SJSA1 (cell line): ENCODE results near the gene BPIFA3. TPM values are rescaled to one million over a fixed set of nuclear protein-coding genes. Genes with fewer than 3 reads are reported as not detected.
"Not testable (repeated sequence)": the region's sequence is repeated elsewhere in the genome, so short reads cannot be mapped to it uniquely, and the experiment has no call there.

Experiments
- DNase-seq, 2 experiments: peaks; one replicate each; pipeline ENCODE4 v3.0.0-alpha.2; 2015 to 2020; ENCODE audit warnings: low spot score in 2 of 2, low read depth in 1 of 2
- H3K27ac ChIP-seq: fragments of 250-450 bp; sonication (Bioruptor Pico); 2 replicates; pipeline ENCODE4 v1.5.1; 2020; ENCODE audit warnings: mild to moderate bottlenecking, moderate library complexity
- H3K27me3 ChIP-seq: fragments of 250-450 bp; sonication (Bioruptor Pico); replicated peaks from 2 replicates; pipeline ENCODE4 v1.5.1; 2020; ENCODE audit warnings: mild to moderate bottlenecking, moderate library complexity
- H3K36me3 ChIP-seq: fragments of 250-450 bp; sonication (Bioruptor Pico); 2 replicates; pipeline ENCODE4 v1.5.1; 2020; ENCODE audit warnings: mild to moderate bottlenecking
- H3K4me1 ChIP-seq: fragments of 250-450 bp; sonication (Bioruptor Pico); replicated peaks from 2 replicates; pipeline ENCODE4 v1.6.1; 2021; ENCODE audit warnings: mild to moderate bottlenecking
- H3K4me3 ChIP-seq: fragments of 250-450 bp; sonication (Bioruptor Pico); 2 replicates; pipeline ENCODE4 v1.5.1; 2020; ENCODE audit warnings: mild to moderate bottlenecking
- H3K9me3 ChIP-seq: fragments of 250-450 bp; sonication (Bioruptor Pico); replicated peaks from 2 replicates; pipeline ENCODE4 v1.5.1; 2020; ENCODE audit warnings: mild to moderate bottlenecking
- total RNA-seq: library from RNA; depleted of rRNA; stranded (reverse); fragments of >200 nt; shearing (Covaris generic); gene quantifications from 2 replicates; pipeline ENCODE4 v1.2.3, GENCODE V29; 2014; rRNA removed

BPIFA3 gene
- not detected in 2 replicates for total RNA-seq

DNA sequence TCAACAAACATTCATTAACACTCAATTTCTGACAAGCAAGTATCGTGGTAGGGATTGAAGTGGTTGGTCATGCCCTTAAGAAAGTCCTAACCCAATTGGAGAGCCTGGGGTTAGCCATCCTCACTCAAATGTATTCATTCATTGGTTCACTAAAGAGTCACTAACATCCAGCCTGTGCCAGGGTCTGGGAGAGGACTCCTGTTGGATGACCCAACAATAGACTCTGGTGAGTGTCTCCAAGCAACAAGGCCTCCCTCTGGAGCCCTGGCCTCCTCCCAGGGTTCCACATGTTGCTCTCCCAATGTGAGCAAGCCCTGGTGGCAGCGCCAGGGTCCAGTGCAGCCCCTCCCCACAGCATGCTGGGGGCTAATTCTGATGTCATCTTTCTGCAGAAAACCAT lies at the start of gene BPIFA3:
Gene BPIFA3 (plus strand): TSS at position 301 of the 400 bp plus-strand sequence. CDS start 185 bp downstream, outside the sequence.
- H3K4me1 ChIP-seq: no peaks in the 10 kb centered on the region
- H3K27me3 ChIP-seq: peaks cover 10% of the 10 kb centered on the region
- no peak for DNase-seq
- H3K4me3 ChIP-seq: no peak within 1 kb of the TSS
- no peak within 1 kb of the TSS for H3K27ac ChIP-seq
- no peaks in the 10 kb centered on the region for H3K36me3 ChIP-seq
- H3K9me3 ChIP-seq: no peaks in the 10 kb centered on the region

DNA sequence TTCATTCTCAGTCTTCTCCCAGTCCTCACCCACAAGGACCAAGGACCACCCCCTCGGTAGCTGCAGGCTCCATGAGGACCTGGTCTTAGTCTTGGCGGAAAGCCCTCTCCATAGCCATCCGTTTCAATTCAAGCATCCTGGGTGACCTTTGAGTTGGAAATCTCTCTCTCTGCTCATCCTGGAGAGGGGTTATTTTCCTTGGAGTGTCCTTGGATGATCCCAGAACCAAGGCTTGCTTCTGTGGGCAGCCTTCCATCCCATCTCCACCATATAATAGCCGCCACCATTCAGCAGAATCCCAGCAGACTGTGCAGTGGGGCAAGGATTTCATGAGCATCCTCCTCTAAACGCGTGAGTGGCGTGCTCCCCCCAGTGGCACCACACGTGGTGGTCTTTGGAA lies 49.3 kb upstream of the BPIFA3 start, which contains the start of gene BPIFA2:
Gene BPIFA2 (plus strand): TSS at position 301 of the 400 bp plus-strand sequence. CDS start 987 bp downstream, outside the sequence.
- Histone ChIP-seq H3K27ac (no peak within 1 kb of the TSS), H3K27me3 (peaks cover 2% of the 10 kb centered on the region; the same call in 1 of the 2 replicates), H3K4me1 (no peaks in the 10 kb centered on the region), H3K9me3 (peaks cover 8% of the 10 kb centered on the region), H3K4me3 (no peak within 1 kb of the TSS), H3K36me3 (no peaks in the 10 kb centered on the region)
- no peak for DNase-seq

DNA sequence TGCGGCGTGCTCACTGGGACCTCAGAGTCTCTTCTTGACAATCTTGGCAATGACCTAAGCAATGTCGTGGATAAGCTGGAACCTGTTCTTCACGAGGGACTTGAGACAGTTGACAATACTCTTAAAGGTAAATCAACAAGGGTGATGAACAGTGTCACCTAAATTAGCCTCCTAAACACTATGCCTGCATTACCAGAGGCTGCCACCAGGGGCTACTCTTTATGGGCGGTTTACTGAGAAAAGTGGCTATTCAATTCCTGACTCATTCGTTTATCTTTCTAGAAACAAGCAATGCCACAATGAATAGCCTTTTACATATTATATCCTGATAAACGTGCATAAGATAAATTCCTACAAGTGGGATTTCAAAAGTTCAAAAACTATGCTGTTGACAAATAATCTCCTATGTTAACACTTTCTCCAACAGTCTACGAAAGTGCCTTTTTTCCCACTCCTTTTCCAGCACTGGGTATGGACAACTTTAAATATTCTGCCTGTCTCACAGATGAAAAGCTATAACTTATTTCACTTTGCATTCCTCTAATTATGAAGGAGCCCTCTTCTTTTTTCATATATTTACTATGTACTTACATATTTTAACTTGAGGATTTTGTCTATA lies 47.9 kb upstream of the BPIFA3 start:
- peaks cover 8% of the 10 kb centered on the region for H3K9me3 ChIP-seq
- peaks cover 7% of the 10 kb centered on the region; the same call in 1 of the 2 replicates for H3K27me3 ChIP-seq
- no peaks in the 10 kb centered on the region for H3K36me3 ChIP-seq
- no peak overlapping the region for H3K27ac ChIP-seq
- no peak for DNase-seq
- H3K4me1 ChIP-seq: no peaks in the 10 kb centered on the region
- no peak overlapping the region for H3K4me3 ChIP-seq

DNA sequence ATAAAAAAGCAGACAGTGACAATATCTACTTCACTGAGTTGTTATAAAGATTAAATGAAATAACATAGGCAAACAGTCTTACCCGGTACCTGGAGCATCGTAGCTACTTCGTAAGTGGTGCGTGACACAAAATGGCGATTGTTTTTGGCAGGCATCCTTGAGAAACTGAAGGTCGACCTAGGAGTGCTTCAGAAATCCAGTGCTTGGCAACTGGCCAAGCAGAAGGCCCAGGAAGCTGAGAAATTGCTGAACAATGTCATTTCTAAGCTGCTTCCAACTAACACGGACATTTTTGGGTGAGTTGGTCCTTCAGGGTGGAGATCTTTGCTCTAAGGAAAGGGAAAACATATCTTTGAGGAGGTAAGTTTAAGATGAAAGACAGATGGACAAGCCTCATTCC lies 44.4 kb upstream of the BPIFA3 start:
- no peaks in the 10 kb centered on the region for H3K36me3 ChIP-seq
- H3K4me3 ChIP-seq: no peak overlapping the region
- peaks cover 9% of the 10 kb centered on the region; the same call in 1 of the 2 replicates for H3K27me3 ChIP-seq
- H3K9me3 ChIP-seq: peaks cover 8% of the 10 kb centered on the region
- H3K27ac ChIP-seq: no peak overlapping the region
- no peak for DNase-seq
- H3K4me1 ChIP-seq: no peaks in the 10 kb centered on the region

DNA sequence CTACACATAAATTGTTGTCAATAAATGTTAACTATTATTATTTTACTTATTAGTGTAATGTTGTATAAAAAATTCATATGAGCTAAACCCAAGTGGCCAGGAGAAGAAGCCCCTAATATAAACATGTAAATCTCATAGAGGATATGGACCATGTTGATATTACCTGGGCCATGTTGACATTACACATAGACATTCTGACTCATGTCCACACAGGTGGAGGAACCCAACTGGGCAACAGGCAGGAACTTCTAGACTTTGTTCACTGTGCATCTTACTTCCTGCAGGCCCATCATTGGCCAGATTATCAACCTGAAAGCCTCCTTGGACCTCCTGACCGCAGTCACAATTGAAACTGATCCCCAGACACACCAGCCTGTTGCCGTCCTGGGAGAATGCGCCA lies 42.0 kb upstream of the BPIFA3 start:
- no peak for DNase-seq
- no peaks in the 10 kb centered on the region for H3K9me3 ChIP-seq
- no peak overlapping the region for H3K4me3 ChIP-seq
- no peak overlapping the region for H3K27ac ChIP-seq
- no peaks in the 10 kb centered on the region for H3K4me1 ChIP-seq
- H3K27me3 ChIP-seq: peaks cover 9% of the 10 kb centered on the region; the same call in 1 of the 2 replicates
- H3K36me3 ChIP-seq: no peaks in the 10 kb centered on the region

DNA sequence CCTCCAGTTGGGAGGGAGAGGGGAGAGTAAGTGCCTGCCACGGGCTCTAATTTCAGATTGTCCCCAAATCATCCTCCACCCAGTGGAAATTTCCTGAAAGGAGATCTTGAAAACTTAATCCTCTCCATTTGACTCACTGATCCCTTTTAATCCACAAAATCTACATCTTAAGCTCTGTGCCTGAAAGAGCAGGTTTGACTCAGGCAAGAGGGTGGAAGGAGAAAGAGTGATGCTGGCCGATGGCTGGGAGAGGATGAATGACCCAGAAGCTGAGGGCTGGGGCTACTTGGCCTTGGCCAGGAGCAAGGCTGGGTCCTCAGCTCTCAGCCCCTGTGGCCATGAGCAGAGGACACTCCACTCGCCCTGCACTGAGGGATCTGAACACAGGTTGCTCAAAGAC lies 41.1 kb upstream of the BPIFA3 start:
- H3K27ac ChIP-seq: no peak overlapping the region
- H3K9me3 ChIP-seq: no peaks in the 10 kb centered on the region
- no peaks in the 10 kb centered on the region for H3K36me3 ChIP-seq
- peaks cover 9% of the 10 kb centered on the region; the same call in 1 of the 2 replicates for H3K27me3 ChIP-seq
- H3K4me1 ChIP-seq: no peaks in the 10 kb centered on the region
- no peak overlapping the region for H3K4me3 ChIP-seq
- DNase-seq: no peak

DNA sequence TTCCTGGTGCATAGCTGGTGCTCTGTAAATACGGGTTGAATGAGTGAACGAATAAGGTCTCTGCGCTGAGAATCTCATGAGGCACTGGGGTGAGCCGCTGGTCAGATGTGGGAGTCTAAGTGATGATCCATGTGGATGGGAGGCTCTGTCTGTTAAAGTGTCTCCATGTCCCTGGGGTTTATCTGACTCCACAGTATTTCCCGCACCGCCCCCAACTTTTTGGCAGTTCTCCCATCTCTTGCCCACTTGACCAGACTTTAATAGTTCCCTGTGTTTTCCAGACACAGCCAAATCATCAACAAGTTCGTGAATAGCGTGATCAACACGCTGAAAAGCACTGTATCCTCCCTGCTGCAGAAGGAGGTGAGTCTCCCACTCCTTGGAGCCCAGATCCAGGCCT lies 39.3 kb upstream of the BPIFA3 start:
- DNase-seq: no peak
- Histone ChIP-seq H3K4me3 (no peak overlapping the region), H3K27ac (no peak overlapping the region), H3K9me3 (no peaks in the 10 kb centered on the region), H3K4me1 (no peaks in the 10 kb centered on the region), H3K27me3 (peaks cover 7% of the 10 kb centered on the region), H3K36me3 (no peaks in the 10 kb centered on the region)

DNA sequence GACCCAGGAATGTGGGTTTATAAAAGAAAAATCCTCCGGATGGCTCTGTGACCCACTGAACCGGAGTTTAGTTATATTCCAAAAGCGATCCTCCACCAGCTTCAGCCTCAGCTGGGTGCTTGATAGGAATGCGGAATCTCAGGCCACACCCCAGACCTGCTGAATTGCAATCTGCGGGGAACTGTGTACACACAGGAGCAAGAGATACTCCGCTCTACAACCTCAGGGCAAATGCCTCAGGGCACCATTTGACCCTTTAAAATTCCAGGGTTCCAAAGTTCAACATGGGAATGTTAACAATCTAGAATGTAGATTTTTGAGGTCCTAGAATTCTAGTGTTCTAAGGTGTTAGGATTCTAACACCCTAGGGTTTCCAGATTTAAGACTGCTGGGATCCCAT lies 38.4 kb upstream of the BPIFA3 start:
- Histone ChIP-seq H3K27me3 (peaks cover 6% of the 10 kb centered on the region; the same call in 1 of the 2 replicates), H3K36me3 (no peaks in the 10 kb centered on the region)

DNA sequence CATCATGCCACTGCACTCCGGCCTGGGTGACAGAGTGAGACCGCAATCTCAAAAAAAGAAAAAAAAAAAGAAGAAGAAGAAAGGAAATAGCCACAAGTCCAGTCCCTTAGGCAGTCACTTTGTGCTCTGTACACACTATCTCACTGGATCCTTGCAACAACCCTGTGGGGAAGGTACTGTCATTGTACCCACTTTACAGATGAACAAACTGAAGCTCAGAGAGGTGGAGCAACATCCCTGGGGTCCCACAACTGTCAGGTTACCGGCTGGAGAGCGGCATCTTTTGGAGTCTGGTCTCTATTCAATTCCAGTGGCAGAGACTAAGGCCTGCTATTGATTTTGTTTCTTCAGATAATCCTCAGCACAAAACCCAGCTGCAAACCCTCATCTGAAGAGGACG lies 37.0 kb upstream of the BPIFA3 start:
- DNase-seq: no peak
- no peak overlapping the region for H3K27ac ChIP-seq
- H3K9me3 ChIP-seq: no peaks in the 10 kb centered on the region
- peaks cover 10% of the 10 kb centered on the region; the same call in 1 of the 2 replicates for H3K27me3 ChIP-seq
- H3K4me3 ChIP-seq: no peak overlapping the region
- no peaks in the 10 kb centered on the region for H3K4me1 ChIP-seq
- no peaks in the 10 kb centered on the region for H3K36me3 ChIP-seq

More for the DNA sequence above, 38.4 kb upstream of the BPIFA3 start:
- H3K4me3 ChIP-seq: no peak overlapping the region
- no peak for DNase-seq
- no peak overlapping the region for H3K27ac ChIP-seq
- no peaks in the 10 kb centered on the region for H3K4me1 ChIP-seq
- H3K9me3 ChIP-seq: no peaks in the 10 kb centered on the region

DNA sequence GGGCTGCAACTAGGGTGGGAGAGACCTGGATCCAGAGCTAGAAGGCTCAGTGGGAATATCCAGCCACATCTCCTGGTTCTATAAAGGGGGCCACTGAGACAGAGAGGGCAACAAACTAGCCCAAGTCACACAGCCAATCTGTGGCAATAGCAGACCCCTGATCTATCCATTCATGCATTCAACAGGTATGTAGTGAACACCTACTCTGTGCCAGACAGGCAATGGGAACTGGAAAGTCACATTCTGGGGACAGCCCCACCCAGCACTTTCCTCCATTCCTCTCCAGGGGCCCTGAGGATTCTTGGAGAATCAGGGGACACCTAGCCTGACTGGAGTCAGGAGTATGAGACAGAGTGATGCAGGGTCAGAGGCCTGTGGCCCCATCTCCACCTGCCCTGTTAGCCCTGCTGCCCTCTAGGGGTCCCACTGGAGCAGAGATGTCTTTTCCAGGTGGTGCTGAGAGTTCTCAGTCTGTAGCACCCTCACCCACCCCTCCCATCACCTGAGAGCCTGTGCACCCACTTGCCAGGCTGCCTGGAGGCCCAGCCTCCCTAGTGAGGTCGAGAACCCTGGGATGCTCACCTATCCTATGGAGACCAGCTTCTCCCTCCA lies 35.6 kb upstream of the BPIFA3 start:
- Histone ChIP-seq H3K27ac (no peak overlapping the region), H3K9me3 (no peaks in the 10 kb centered on the region), H3K4me1 (no peaks in the 10 kb centered on the region), H3K36me3 (no peaks in the 10 kb centered on the region), H3K27me3 (peaks cover 8% of the 10 kb centered on the region; the same call in 1 of the 2 replicates), H3K4me3 (no peak overlapping the region)
- DNase-seq: no peak

DNA sequence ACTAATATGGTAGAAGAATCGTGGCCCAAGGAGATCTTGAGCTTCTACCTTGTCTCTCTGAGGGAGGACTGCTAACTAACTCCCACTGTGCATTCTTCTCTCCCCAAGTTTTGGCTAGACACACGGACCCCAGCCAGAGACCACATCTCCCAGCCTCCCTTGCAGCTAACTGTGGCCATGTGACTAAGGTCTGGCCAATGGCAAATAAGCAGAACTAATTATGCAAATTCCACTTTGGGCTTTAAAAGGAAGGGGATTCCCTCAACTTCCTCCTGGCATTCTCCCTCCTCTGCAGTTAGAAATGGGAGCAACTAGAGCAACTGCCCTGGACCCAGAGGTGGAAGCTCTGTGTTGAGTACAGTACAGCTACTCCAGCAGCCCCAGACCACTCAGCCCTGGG lies 33.8 kb upstream of the BPIFA3 start:
- Histone ChIP-seq H3K4me1 (no peaks in the 10 kb centered on the region), H3K9me3 (no peaks in the 10 kb centered on the region), H3K27me3 (peaks cover 13% of the 10 kb centered on the region; the same call in 1 of the 2 replicates), H3K36me3 (no peaks in the 10 kb centered on the region), H3K4me3 (no peak overlapping the region), H3K27ac (no peak overlapping the region)
- DNase-seq: no peak

DNA sequence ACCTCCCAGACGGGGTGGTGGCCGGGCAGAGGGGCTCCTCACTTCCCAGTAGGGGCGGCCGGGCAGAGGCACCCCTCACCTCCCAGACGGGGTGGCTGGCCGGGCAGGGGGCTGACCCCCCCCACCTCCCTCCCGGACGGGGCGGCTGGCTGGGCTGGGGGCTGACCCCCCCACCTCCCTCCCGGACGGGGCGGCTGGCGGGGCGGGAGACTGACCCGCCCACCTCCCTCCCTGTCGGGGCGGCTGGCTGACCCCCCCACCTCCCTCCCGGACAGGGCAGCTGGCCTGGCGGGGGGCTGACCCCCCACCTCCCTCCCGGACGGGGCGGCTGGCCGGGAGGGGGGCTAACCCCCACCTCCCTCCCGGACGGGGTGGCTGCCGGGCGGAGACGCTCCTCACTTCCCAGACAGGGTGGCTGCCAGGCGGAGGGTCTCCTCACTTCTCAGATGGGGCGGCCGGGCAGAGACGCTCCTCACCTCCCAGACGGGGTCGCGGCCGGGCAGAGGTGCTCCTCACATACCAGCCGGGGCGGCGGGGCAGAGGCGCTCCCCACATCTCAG lies 32.0 kb upstream of the BPIFA3 start:
- H3K27me3 ChIP-seq: peaks cover 18% of the 10 kb centered on the region; the same call in 1 of the 2 replicates
- H3K4me3 ChIP-seq, H3K9me3 ChIP-seq, DNase-seq, H3K27ac ChIP-seq, H3K36me3 ChIP-seq, H3K4me1 ChIP-seq: not testable (repeated sequence)

DNA sequence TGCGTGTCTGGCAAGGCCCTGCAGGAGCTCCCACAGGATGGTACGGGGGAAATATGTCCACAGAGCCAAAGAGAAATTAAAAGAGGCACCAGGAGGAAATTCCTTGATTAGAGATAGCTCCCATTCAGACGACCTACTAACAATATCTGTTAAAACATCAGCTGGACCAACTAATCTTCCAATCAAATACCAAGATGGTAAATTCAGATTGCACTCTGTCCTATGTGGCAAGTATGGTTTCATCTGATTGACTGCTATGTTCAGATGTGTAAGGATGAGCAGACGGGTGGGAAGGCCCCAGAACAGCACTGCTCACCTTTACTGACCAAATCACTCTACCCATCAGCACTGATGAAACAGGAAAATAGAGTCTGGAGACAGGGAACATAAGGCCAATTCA lies 29.7 kb upstream of the BPIFA3 start:
- Histone ChIP-seq H3K9me3 (no peaks in the 10 kb centered on the region), H3K4me3 (no peak overlapping the region), H3K4me1 (no peaks in the 10 kb centered on the region), H3K27ac (no peak overlapping the region), H3K27me3 (peaks cover 28% of the 10 kb centered on the region), H3K36me3 (no peaks in the 10 kb centered on the region)
- DNase-seq: no peak

DNA sequence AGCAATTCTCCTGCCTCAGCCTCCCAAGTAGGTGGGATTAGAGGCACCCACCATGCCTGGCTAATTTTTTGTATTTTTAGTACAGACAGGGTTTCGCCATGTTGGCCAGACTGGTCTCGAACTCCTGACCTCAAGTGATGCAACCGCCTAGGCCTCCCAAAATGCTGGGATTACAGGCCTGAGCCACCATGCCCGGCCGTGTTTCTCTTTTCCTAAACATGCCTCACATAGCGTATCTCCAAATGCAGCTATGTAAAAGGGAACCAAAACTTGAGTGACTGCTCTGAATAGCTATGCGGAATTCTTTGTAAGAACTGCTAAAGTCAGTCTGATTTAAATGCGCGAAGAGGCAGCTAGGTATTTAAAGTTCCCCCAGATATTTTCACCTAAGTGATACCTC lies 28.7 kb upstream of the BPIFA3 start:
- Histone ChIP-seq H3K4me3 (no peak overlapping the region), H3K4me1 (no peaks in the 10 kb centered on the region), H3K9me3 (no peaks in the 10 kb centered on the region), H3K27me3 (peaks cover 28% of the 10 kb centered on the region), H3K27ac (no peak overlapping the region), H3K36me3 (no peaks in the 10 kb centered on the region)
- no peak for DNase-seq
